Endodermal cell (in vitro differentiated cells): ENCODE data around the gene KRTAP10-2. TPM values are rescaled to one million over a fixed set of nuclear protein-coding genes. Genes with fewer than 3 reads are reported as not detected.

ENCODE experiments used
- DNase-seq: peaks from one replicate; pipeline ENCODE4 v3.0.0-alpha.2; 2017
- H3K27ac ChIP-seq: 2 replicates; pipeline ENCODE4 v1.5.1; 2013; ENCODE audit warnings: mild to moderate bottlenecking, low read depth, low read length, moderate library complexity
- H3K27me3 ChIP-seq: 2 replicates; pipeline ENCODE4 v1.6.1; 2013; ENCODE audit warnings: mild to moderate bottlenecking, low read length, moderate library complexity; ENCODE audit not compliant: insufficient read depth, control insufficient read depth, poor library complexity, severe bottlenecking
- H3K36me3 ChIP-seq: 2 replicates; pipeline ENCODE4 v1.7.0; 2013; ENCODE audit warnings: mild to moderate bottlenecking, low read length, moderate library complexity; ENCODE audit not compliant: control insufficient read depth, insufficient read depth
- H3K4me1 ChIP-seq: one replicate; pipeline ENCODE4 v1.7.0; 2013; ENCODE audit warnings: low read length; ENCODE audit not compliant: control insufficient read depth, insufficient read depth
- H3K4me3 ChIP-seq: 2 replicates; pipeline ENCODE4 v1.5.1; 2013; ENCODE audit warnings: mild to moderate bottlenecking, low read length, moderate library complexity
- H3K9ac ChIP-seq: 2 replicates; pipeline ENCODE4 v1.6.1; 2013; ENCODE audit warnings: mild to moderate bottlenecking, low read length, moderate library complexity; ENCODE audit not compliant: poor library complexity, severe bottlenecking; ENCODE audit errors: extremely low read depth
- H3K9me3 ChIP-seq: 2 replicates; pipeline ENCODE4 v1.6.1; 2013; ENCODE audit warnings: mild to moderate bottlenecking, low read length, moderate library complexity; ENCODE audit not compliant: control insufficient read depth
- H3K27ac Mint-ChIP-seq: 2 replicates; pipeline ENCODE4 v1.8.0; 2020; ENCODE audit warnings: mixed read lengths
- H3K27me3 Mint-ChIP-seq: 2 replicates; pipeline ENCODE4 v1.8.0; 2021; ENCODE audit warnings: mild to moderate bottlenecking, mixed read lengths; ENCODE audit not compliant: insufficient read depth
- H3K36me3 Mint-ChIP-seq: 2 replicates; pipeline ENCODE4 v1.8.0; 2020; ENCODE audit warnings: low read depth, mixed read lengths
- H3K4me1 Mint-ChIP-seq: 2 replicates; pipeline ENCODE4 v1.8.0; 2020; ENCODE audit warnings: mixed read lengths
- H3K4me3 Mint-ChIP-seq: 2 replicates; pipeline ENCODE4 v1.8.0; 2020; ENCODE audit warnings: mild to moderate bottlenecking, moderate library complexity, mixed read lengths
- H3K9me3 Mint-ChIP-seq: 2 replicates; pipeline ENCODE4 v1.8.0; 2020; ENCODE audit warnings: mild to moderate bottlenecking, mixed read lengths
- CTCF ChIP-seq: fragments of 200-600 bp; sonication (generic); conservative IDR thresholded peaks from 2 replicates; pipeline ENCODE4 v1.5.0; 2021; ENCODE audit warnings: antibody characterized with exemption, mild to moderate bottlenecking
- WGBS, 2 experiments: methylation state at CpG; one replicate each; pipeline versions ENCODE4 v1.1.5 to v1.1.7; 2013; ENCODE audit warnings: missing lambda C conversion rate in 2 of 2, mixed read lengths in 1 of 2; ENCODE audit not compliant: insufficient coverage in 1 of 2, insufficient read length in 1 of 2; 5-methylcytosine and 5-hydroxymethylcytosine counted together
- total RNA-seq, 2 donors: library from RNA; stranded (reverse); fragmentation: NEBNext Ultra II Directional in 1 of 2; extraction: Animal tissue kit (Norgen Biotek cat#: 25700) in 1 of 2; gene quantifications; 2 replicates in 1 of 2; 3 replicates in 1 of 2; pipeline ENCODE4 v1.2.1, GENCODE V29; 2021

Gene KRTAP10-2
- total RNA-seq, 2 donors from 2014 or later, result not detected

- no peak for TF ChIP-seq CTCF
- Mint-ChIP-seq H3K36me3 (no peaks in the 10 kb centered on the region), H3K27me3 (no peaks in the 10 kb centered on the region), H3K4me1 (no peaks in the 10 kb centered on the region), H3K27ac (peak overlapping the region; percentile 17), H3K4me3 (no peak overlapping the region), H3K9me3 (no peaks in the 10 kb centered on the region)
- peak; percentile 35 for DNase-seq
- H3K4me3 ChIP-seq, result no peak overlapping the region
- no peaks in the 10 kb centered on the region for H3K27me3 ChIP-seq
- H3K9me3 ChIP-seq, result peaks cover 10% of the 10 kb centered on the region
- H3K36me3 ChIP-seq, result no peaks in the 10 kb centered on the region
- 88 to 94% methylated on average over 14 to 18 of the region's 18 CpGs for WGBS, 2 experiments
- no peak overlapping the region for H3K9ac ChIP-seq
- H3K27ac ChIP-seq, result no peak overlapping the region
- H3K4me1 ChIP-seq, result no peaks in the 10 kb centered on the region
These were observed 23.2 kb downstream of the KRTAP10-2 start for GRCh38 chr21:44527983-44528633.

GRCh38 chr21:44527156-44527982 lies 23.9 kb downstream of the KRTAP10-2 start:
- H3K9me3 Mint-ChIP-seq, result no peaks in the 10 kb centered on the region

More at GRCh38 chr21:44527156-44527982, 23.9 kb downstream of the KRTAP10-2 start:
- no peak for DNase-seq
- H3K9me3 ChIP-seq, result peaks cover 10% of the 10 kb centered on the region
- Mint-ChIP-seq H3K4me3 (no peak overlapping the region), H3K36me3 (no peaks in the 10 kb centered on the region), H3K27ac (no peak overlapping the region), H3K27me3 (no peaks in the 10 kb centered on the region), H3K4me1 (no peaks in the 10 kb centered on the region)
- TF ChIP-seq CTCF, result no peak
- H3K27me3 ChIP-seq, result no peaks in the 10 kb centered on the region
- H3K27ac ChIP-seq, result no peak overlapping the region
- H3K9ac ChIP-seq, result no peak overlapping the region
- H3K4me1 ChIP-seq, result no peaks in the 10 kb centered on the region
- H3K36me3 ChIP-seq, result no peaks in the 10 kb centered on the region
- WGBS, 2 experiments, result 94 to 95% methylated on average over 31 to 37 of the region's 37 CpGs
- H3K4me3 ChIP-seq, result no peak overlapping the region
